Stimulated activated CD8-positive, alpha-beta memory T cell treated with anti-CD3 and anti-CD28 coated beads, Interleukin-12 subunit alpha, Interleukin-12 subunit beta, amount 100 ng/mL, for 4 hours (primary cell): ENCODE measurements around the gene AXIN1.
"Not testable (repeated sequence)": the region's sequence is repeated elsewhere in the genome, so short reads cannot be mapped to it uniquely, and the experiment has no call there.

Source experiments
- DNase-seq: peaks from one replicate; pipeline ENCODE4 v3.0.0-alpha.2; 2020; ENCODE audit warnings: low read depth

The AXIN1 gene

GRCh38 chr16:369866-370436 is 17.4 kb upstream of the AXIN1 start:
- DNase-seq, result no peak

GRCh38 chr16:369275-369865 is 16.8 kb upstream of the AXIN1 start:
- DNase-seq, result no peak

- no peak for DNase-seq
Observed at GRCh38 chr16:368388-369158, 16.1 kb upstream of the AXIN1 start.

GRCh38 chr16:367333-367903 is 14.9 kb upstream of the AXIN1 start:
- no peak for DNase-seq

GRCh38 chr16:366476-366875 is 14.0 kb upstream of the AXIN1 start:
- DNase-seq, result no peak

- no peak for DNase-seq
Observed at GRCh38 chr16:364595-365491, 12.3 kb upstream of the AXIN1 start.

GRCh38 chr16:363766-364490 is 11.4 kb upstream of the AXIN1 start:
- DNase-seq, result no peak

GRCh38 chr16:363110-363765 is 10.7 kb upstream of the AXIN1 start:
- no peak for DNase-seq

GRCh38 chr16:362702-362999 is 10.1 kb upstream of the AXIN1 start:
- not testable (repeated sequence) for DNase-seq

GRCh38 chr16:361872-362701 is 9.6 kb upstream of the AXIN1 start:
- peak; percentile 53 for DNase-seq

- DNase-seq, result no peak
Observed at GRCh38 chr16:361341-361871, 8.9 kb upstream of the AXIN1 start.

GRCh38 chr16:360698-361336 is 8.3 kb upstream of the AXIN1 start:
- DNase-seq, result no peak

GRCh38 chr16:359871-360697 is 7.6 kb upstream of the AXIN1 start:
- no peak for DNase-seq

GRCh38 chr16:359067-359763 is 6.7 kb upstream of the AXIN1 start:
- no peak for DNase-seq

- no peak for DNase-seq
Observed at GRCh38 chr16:356741-357140, 4.2 kb upstream of the AXIN1 start.

- DNase-seq, result no peak
Observed at GRCh38 chr16:354971-355461, 2.5 kb upstream of the AXIN1 start.

GRCh38 chr16:354291-354881 is 1.9 kb upstream of the AXIN1 start:
- DNase-seq, result no peak
